Parathyroid adenoma (tissue), 2 donors: Measurements from ENCODE around the gene PELI3.

Experiments
- H2AFZ ChIP-seq: fragments of 300-600 bp; sonication (generic); one replicate; pipeline ENCODE4 v1.7.0; 2017; ENCODE audit warnings: antibody characterized with exemption, mild to moderate bottlenecking
- H3K27ac ChIP-seq: fragments of 300-600 bp; sonication (generic); one replicate; pipeline ENCODE4 v1.7.0; 2017
- H3K27me3 ChIP-seq: fragments of 300-600 bp; sonication (generic); one replicate; pipeline ENCODE4 v1.7.0; 2017; ENCODE audit warnings: low read length; ENCODE audit not compliant: control insufficient read depth, insufficient read depth
- H3K36me3 ChIP-seq: fragments of 300-600 bp; sonication (generic); one replicate; pipeline ENCODE4 v1.7.0; 2017; ENCODE audit warnings: low read length; ENCODE audit not compliant: control insufficient read depth, insufficient read depth
- H3K4me1 ChIP-seq: fragments of 300-600 bp; sonication (generic); one replicate; pipeline ENCODE4 v1.7.0; 2017; ENCODE audit warnings: control low read depth
- H3K4me2 ChIP-seq: fragments of 300-600 bp; sonication (generic); one replicate; pipeline ENCODE4 v1.7.0; 2017; ENCODE audit warnings: low read length
- H3K4me3 ChIP-seq: fragments of 300-600 bp; sonication (generic); one replicate; pipeline ENCODE4 v1.7.0; 2017; ENCODE audit warnings: low read depth, low read length
- H3K79me2 ChIP-seq: fragments of 300-600 bp; sonication (generic); one replicate; pipeline ENCODE4 v1.7.0; 2017; ENCODE audit warnings: control low read depth
- H3K9ac ChIP-seq: fragments of 300-600 bp; sonication (generic); one replicate; pipeline ENCODE4 v1.7.0; 2017; ENCODE audit warnings: mild to moderate bottlenecking
- H3K9me3 ChIP-seq: fragments of 300-600 bp; sonication (generic); one replicate; pipeline ENCODE4 v1.7.0; 2017; ENCODE audit warnings: low read length; ENCODE audit not compliant: control insufficient read depth
- TF ChIP-seq, protein P1 (sequence below): fragments of 300-600 bp; sonication (generic); IDR thresholded peaks from one replicate; pipeline ENCODE4 v1.7.0; 2017; ENCODE audit warnings: antibody characterized with exemption, mild to moderate bottlenecking
- donor health status: primary hyperparathyroidism.

The PELI3 gene

DNA sequence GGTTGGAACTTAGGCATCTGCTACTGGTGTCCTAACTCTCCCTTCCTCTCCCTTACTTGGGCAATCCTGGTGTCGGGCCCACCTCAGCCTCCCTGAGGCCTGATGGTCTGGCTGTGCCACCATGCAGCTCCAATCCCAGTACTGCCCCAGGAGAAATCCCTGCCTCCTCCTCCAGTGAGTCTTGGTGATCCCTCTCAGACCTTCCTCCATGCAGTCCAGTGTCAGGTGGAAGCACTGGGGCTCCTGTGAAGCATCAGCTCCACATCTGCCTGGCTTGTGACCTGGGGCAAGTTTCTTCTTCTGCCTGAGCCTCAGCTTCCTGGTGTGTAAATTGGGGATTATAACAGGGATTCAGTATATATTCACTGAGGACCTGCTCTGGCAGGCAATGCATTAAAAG, 1.8 kb upstream of the PELI3 start:
- peaks cover 5% of the 10 kb centered on the region for H3K79me2 ChIP-seq
- no peaks in the 10 kb centered on the region for H3K36me3 ChIP-seq
- H3K4me2 ChIP-seq: no peak overlapping the region
- H3K27ac ChIP-seq: no peak overlapping the region
- H3K9ac ChIP-seq: no peak overlapping the region
- no peak overlapping the region for H3K4me3 ChIP-seq
- peaks cover 7% of the 10 kb centered on the region for H3K4me1 ChIP-seq
- H3K9me3 ChIP-seq: no peaks in the 10 kb centered on the region
- TF ChIP-seq, protein P1, sequence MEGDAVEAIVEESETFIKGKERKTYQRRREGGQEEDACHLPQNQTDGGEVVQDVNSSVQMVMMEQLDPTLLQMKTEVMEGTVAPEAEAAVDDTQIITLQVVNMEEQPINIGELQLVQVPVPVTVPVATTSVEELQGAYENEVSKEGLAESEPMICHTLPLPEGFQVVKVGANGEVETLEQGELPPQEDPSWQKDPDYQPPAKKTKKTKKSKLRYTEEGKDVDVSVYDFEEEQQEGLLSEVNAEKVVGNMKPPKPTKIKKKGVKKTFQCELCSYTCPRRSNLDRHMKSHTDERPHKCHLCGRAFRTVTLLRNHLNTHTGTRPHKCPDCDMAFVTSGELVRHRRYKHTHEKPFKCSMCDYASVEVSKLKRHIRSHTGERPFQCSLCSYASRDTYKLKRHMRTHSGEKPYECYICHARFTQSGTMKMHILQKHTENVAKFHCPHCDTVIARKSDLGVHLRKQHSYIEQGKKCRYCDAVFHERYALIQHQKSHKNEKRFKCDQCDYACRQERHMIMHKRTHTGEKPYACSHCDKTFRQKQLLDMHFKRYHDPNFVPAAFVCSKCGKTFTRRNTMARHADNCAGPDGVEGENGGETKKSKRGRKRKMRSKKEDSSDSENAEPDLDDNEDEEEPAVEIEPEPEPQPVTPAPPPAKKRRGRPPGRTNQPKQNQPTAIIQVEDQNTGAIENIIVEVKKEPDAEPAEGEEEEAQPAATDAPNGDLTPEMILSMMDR: no peak
- no peaks in the 10 kb centered on the region for H3K27me3 ChIP-seq
- no peak overlapping the region for H2AFZ ChIP-seq

DNA sequence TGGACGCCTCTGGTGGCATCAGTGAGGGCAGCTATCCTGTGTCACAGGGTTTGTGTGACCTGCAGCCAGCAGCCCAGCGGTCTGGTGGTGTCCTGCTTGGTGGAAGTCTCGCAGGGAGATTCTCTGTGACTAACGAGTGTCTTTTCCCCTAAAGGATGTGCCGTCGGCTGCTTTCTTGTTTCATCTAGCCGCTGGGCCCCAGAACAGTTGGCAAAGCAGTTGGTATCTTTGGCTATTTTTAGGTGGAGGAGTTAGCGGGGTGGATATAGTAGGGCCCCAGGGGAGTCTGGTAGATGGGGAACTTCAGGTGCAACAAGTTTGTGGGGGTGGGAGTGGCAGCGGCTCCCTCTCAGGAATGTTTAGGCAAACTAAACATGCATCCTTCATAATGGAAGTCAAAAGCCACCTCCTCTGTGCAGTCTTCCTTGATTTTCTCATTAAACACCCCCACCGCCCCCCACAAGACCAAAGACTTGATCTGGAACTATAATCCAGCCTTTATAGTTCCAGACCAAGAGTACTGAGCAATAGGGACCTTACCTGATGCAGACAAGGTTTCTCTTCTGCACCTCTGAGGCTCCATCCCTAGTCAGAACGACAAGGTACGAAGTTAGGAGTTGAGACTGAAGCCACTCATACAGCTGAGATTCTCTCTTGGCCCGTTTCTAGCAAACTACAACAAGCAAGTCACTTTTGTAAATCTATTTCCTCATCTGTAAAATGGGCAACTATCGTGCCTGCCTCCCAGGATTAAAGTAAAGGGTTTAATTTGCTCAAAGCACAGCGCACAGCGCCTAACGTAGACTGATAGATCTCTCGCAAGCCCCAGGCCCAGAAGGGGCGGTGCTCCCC, 1.1 kb upstream of the PELI3 start:
- H3K4me1 ChIP-seq: peaks cover 7% of the 10 kb centered on the region
- peak overlapping the region; percentile 95 for H2AFZ ChIP-seq
- peak overlapping the region; percentile 53 for H3K4me3 ChIP-seq
- H3K4me2 ChIP-seq: peak overlapping the region; percentile 62
- H3K27me3 ChIP-seq: no peaks in the 10 kb centered on the region
- no peaks in the 10 kb centered on the region for H3K36me3 ChIP-seq
- H3K9ac ChIP-seq: no peak overlapping the region
- H3K27ac ChIP-seq: peak overlapping the region; percentile 74
- TF ChIP-seq, protein P1: no peak
- no peaks in the 10 kb centered on the region for H3K9me3 ChIP-seq
- H3K79me2 ChIP-seq: peaks cover 5% of the 10 kb centered on the region

DNA sequence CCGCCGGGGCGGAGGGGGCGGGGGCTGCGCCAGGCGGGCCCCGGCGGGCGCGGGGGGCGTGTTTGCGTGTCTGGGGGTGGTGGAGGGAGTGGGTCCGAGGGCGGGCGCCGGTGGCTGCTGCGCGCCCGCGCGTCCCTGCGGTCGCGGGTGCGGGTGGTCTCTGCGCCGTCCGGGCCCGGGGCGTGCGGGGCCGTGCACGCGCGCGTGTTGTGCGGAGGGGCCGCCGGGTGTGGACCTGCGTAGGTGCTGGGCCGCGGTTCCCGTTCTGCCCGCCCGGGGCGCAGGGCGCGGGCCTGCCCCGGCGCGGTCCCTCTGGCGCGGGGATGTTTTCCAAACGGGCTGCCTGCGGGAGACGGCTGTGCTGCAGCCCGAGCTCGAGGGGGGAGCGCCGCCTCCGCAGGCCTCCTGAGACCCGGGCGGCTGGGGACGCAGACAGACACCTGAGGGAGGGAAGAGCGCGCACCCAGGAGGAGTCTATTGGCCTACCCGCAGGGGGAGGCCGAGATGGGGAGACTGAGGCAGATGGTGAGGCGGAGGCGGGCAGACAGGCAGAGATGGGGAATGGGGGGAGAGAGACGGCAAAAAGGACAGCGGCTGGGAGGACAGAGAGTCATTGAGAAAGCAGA, 442 bp downstream of the PELI3 start:
- Histone ChIP-seq H3K9ac (no peak overlapping the region), H3K27me3 (no peaks in the 10 kb centered on the region), H3K36me3 (no peaks in the 10 kb centered on the region), H3K79me2 (peaks cover 5% of the 10 kb centered on the region), H3K9me3 (no peaks in the 10 kb centered on the region), H3K4me3 (peak overlapping the region; percentile 79), H2AFZ (peak overlapping the region; percentile 78), H3K4me2 (peak overlapping the region; percentile 72), H3K27ac (no peak overlapping the region), H3K4me1 (peaks cover 7% of the 10 kb centered on the region)
- TF ChIP-seq, protein P1: peak; percentile 22

DNA sequence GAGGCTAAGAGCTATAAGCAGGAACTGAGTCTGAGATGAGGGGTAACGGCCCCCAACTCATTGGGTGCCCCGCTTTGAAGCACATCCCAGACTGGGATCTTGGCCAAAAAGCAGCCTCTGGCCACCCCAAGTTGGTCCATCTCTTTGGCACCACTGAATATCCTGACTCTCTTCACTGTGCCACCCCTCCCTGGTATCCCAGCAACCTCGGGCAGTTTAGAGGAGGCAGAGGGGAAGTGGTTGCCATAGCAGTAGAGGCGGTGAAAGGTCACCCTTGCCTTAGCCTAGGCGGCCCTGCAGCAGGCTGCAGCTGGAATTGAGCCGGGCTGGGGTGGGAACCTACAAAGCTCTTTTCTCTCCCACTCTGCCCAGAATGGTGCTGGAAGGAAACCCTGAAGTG, 1.1 kb downstream of the PELI3 start:
- H3K4me3 ChIP-seq: peak overlapping the region; percentile 79

More for the DNA sequence above, 1.1 kb downstream of the PELI3 start:
- TF ChIP-seq, protein P1: no peak
- Histone ChIP-seq H3K9me3 (no peaks in the 10 kb centered on the region), H3K4me2 (peak overlapping the region; percentile 72), H3K79me2 (peaks cover 5% of the 10 kb centered on the region), H3K36me3 (no peaks in the 10 kb centered on the region), H3K27ac (no peak overlapping the region), H2AFZ (no peak overlapping the region), H3K27me3 (no peaks in the 10 kb centered on the region), H3K9ac (no peak overlapping the region), H3K4me1 (peaks cover 7% of the 10 kb centered on the region)
